GM23338 (cell line): Measurements from ENCODE around the gene SCN2A. TPM values are rescaled to one million over a fixed set of nuclear protein-coding genes. Genes with fewer than 3 reads are reported as not detected.
A peak's percentile ranks its signal among the peaks of the same experiment; 100 is the strongest.

Experiments
- ATAC-seq: fragments of 200-7000 bp; cut with Tn5 transposase; 3 replicates; pipeline ENCODE4 v1.9.1; 2020
- DNase-seq: peaks from one replicate; pipeline ENCODE4 v3.0.0-alpha.2; 2015; ENCODE audit warnings: low spot score
- H2AFZ ChIP-seq: fragments of 200-600 bp; sonication (generic); 2 replicates; pipeline ENCODE4 v1.8.0; 2016; ENCODE audit warnings: antibody characterized with exemption, mild to moderate bottlenecking, moderate library complexity
- H3F3A ChIP-seq: fragments of 200-600 bp; sonication (generic); replicated peaks from 2 replicates; pipeline ENCODE4 v1.8.0; 2017; ENCODE audit warnings: antibody characterized with exemption, mixed run types, low read depth
- H3K27ac ChIP-seq: fragments of 200-600 bp; sonication (generic); 2 replicates; pipeline ENCODE4 v1.6.1; 2016; ENCODE audit warnings: low read depth
- H3K27me3 ChIP-seq: fragments of 200-600 bp; sonication (generic); 2 replicates; pipeline ENCODE4 v1.8.0; 2016; ENCODE audit warnings: mild to moderate bottlenecking, mixed run types, moderate library complexity; ENCODE audit not compliant: insufficient read depth
- H3K36me3 ChIP-seq: fragments of 200-600 bp; sonication (generic); 2 replicates; pipeline ENCODE4 v1.8.0; 2016; ENCODE audit warnings: mild to moderate bottlenecking; ENCODE audit not compliant: insufficient read depth
- H3K4me1 ChIP-seq: fragments of 200-600 bp; sonication (generic); 2 replicates; pipeline ENCODE4 v1.8.0; 2016; ENCODE audit warnings: mild to moderate bottlenecking, moderate library complexity; ENCODE audit not compliant: insufficient read depth
- H3K4me2 ChIP-seq: fragments of 200-600 bp; sonication (generic); 2 replicates; pipeline ENCODE4 v1.7.1; 2017; ENCODE audit warnings: mixed run types
- H3K4me3 ChIP-seq: fragments of 200-600 bp; sonication (generic); 2 replicates; pipeline ENCODE4 v1.6.1; 2016; ENCODE audit warnings: mixed run types
- H3K79me2 ChIP-seq: fragments of 200-600 bp; sonication (generic); replicated peaks from 2 replicates; pipeline ENCODE4 v1.8.0; 2017; ENCODE audit warnings: mild to moderate bottlenecking; ENCODE audit not compliant: insufficient read depth
- H3K9me2 ChIP-seq: fragments of 200-600 bp; sonication (generic); 2 replicates; pipeline ENCODE4 v1.8.0; 2017; ENCODE audit not compliant: insufficient read depth
- H4K20me1 ChIP-seq: fragments of 200-600 bp; sonication (generic); replicated peaks from 2 replicates; pipeline ENCODE4 v1.8.0; 2017; ENCODE audit warnings: mild to moderate bottlenecking; ENCODE audit not compliant: insufficient read depth
- H3K27ac Mint-ChIP-seq: 2 replicates; pipeline ENCODE4 v1.8.0; 2020; ENCODE audit warnings: inconsistent platforms, mild to moderate bottlenecking, moderate library complexity, mixed read lengths
- H3K27me3 Mint-ChIP-seq: 3 replicates; pipeline ENCODE4 v1.8.0; 2022; ENCODE audit warnings: low read depth, mild to moderate bottlenecking, moderate library complexity, mixed read lengths, inconsistent platforms; ENCODE audit not compliant: insufficient read depth, poor library complexity
- H3K36me3 Mint-ChIP-seq: 3 replicates; pipeline ENCODE4 v1.8.0; 2021; ENCODE audit warnings: low read depth, mild to moderate bottlenecking, inconsistent platforms, moderate library complexity, mixed read lengths
- H3K4me1 Mint-ChIP-seq: 3 replicates; pipeline ENCODE4 v1.8.0; 2020; ENCODE audit warnings: mild to moderate bottlenecking, inconsistent platforms, mixed read lengths
- H3K4me3 Mint-ChIP-seq: 3 replicates; pipeline ENCODE4 v1.8.0; 2021; ENCODE audit warnings: moderate library complexity, mild to moderate bottlenecking, inconsistent platforms, mixed read lengths
- H3K9me3 Mint-ChIP-seq: 3 replicates; pipeline ENCODE4 v1.8.0; 2020; ENCODE audit warnings: moderate library complexity, mild to moderate bottlenecking, inconsistent platforms, mixed read lengths
- CREB1 ChIP-seq: fragments of 250-450 bp; sonication (Bioruptor Pico); IDR thresholded peaks from 2 replicates; pipeline ENCODE4 v1.5.0; 2020; ENCODE audit warnings: low read depth, mild to moderate bottlenecking, moderate library complexity
- CTCF ChIP-seq, 2 experiments: fragments of 200-600 bp in 1 of 2; sonication (generic) in 1 of 2; conservative IDR thresholded peaks; 2 replicates each; pipeline versions ENCODE4 v1.5.1 to v1.6.1; 2016 to 2017; ENCODE audit warnings: antibody characterized with exemption in 2 of 2, low read depth in 2 of 2, mild to moderate bottlenecking in 2 of 2, moderate library complexity in 1 of 2
- EZH2 ChIP-seq: fragments of 200-600 bp; sonication (generic); IDR thresholded peaks from one replicate; pipeline ENCODE4 v1.8.0; 2017; ENCODE audit warnings: antibody characterized with exemption, mild to moderate bottlenecking, low read depth; ENCODE audit not compliant: unreplicated experiment
- EZH2phosphoT487 ChIP-seq: fragments of 200-600 bp; sonication (generic); IDR thresholded peaks from one replicate; pipeline ENCODE4 v1.8.1; 2018; ENCODE audit warnings: antibody characterized with exemption; ENCODE audit not compliant: unreplicated experiment
- STAT1 ChIP-seq: IDR thresholded peaks from one replicate; pipeline ENCODE4 v1.6.1; 2016; ENCODE audit warnings: antibody characterized with exemption; ENCODE audit not compliant: unreplicated experiment
- ZNF114 ChIP-seq: fragments of 250-450 bp; sonication (Bioruptor Pico); IDR thresholded peaks from 2 replicates; pipeline ENCODE4 v1.5.0; 2020; ENCODE audit warnings: mild to moderate bottlenecking, moderate library complexity
- ZNF331 ChIP-seq: fragments of 250-450 bp; sonication (Bioruptor Pico); IDR thresholded peaks from 2 replicates; pipeline ENCODE4 v1.5.0; 2020; ENCODE audit warnings: low read depth, mild to moderate bottlenecking, moderate library complexity
- ZNF462 ChIP-seq: fragments of 250-450 bp; sonication (Bioruptor Pico); IDR thresholded peaks from 2 replicates; pipeline ENCODE4 v1.5.0; 2020; ENCODE audit warnings: mild to moderate bottlenecking, moderate library complexity
- polyA plus RNA-seq: library from polyadenylated mRNA; unstranded; fragments of >200 nt; fragmentation: Nextera tagmentation; extraction: Ambion mirVana; gene quantifications from 2 replicates; pipeline ENCODE4 v1.2.1, GENCODE V29; 2016
- total RNA-seq: library from RNA; depleted of rRNA; stranded (reverse); fragments of >200 nt; shearing (Covaris generic); gene quantifications from 2 replicates; pipeline ENCODE4 v1.2.3, GENCODE V29; 2014

SCN2A gene
- total and polyA plus RNA-seq, 2 experiments from 2014 or later = 0.45 to 0.52 TPM

- TF ChIP-seq ZNF462 (CRISPR knock-in tag) (no peak), CTCF (conservative IDR thresholded peaks at IDR 0.05; ENCODE audit: low read depth in 2 of 2) (no peak), STAT1 (no peak), CREB1 (CRISPR knock-in tag) (no peak)
These were observed 38.1 kb downstream of the SCN2A start (continued) for GRCh38 chr2:165277295-165277694.

- no peak overlapping the region for H3K27ac Mint-ChIP-seq
- no peak overlapping the region for H3K4me2 ChIP-seq
- peaks cover 3% of the 10 kb centered on the region; the same call in 2 of the 3 replicates for H3K4me1 Mint-ChIP-seq
- H3K27me3 ChIP-seq = no peaks in the 10 kb centered on the region
- no peak for DNase-seq
- ATAC-seq = no peak
- H3F3A ChIP-seq = no peaks in the 10 kb centered on the region
- no peaks in the 10 kb centered on the region for H3K79me2 ChIP-seq
- TF ChIP-seq STAT1 (no peak), EZH2 (no peak), EZH2phosphoT487 (no peak), ZNF114 (no peak), ZNF331 (CRISPR knock-in tag) (no peak)
- no peaks in the 10 kb centered on the region for H3K27me3 Mint-ChIP-seq
- no peaks in the 10 kb centered on the region for H3K4me1 ChIP-seq
- H3K36me3 Mint-ChIP-seq = no peaks in the 10 kb centered on the region
- H3K9me3 Mint-ChIP-seq = no peaks in the 10 kb centered on the region
- no peak overlapping the region for H3K4me3 Mint-ChIP-seq
- peaks cover 3% of the 10 kb centered on the region for H3K9me2 ChIP-seq
- H2AFZ ChIP-seq = peak overlapping the region; percentile 15; the same call in 1 of the 2 replicates
- H3K27ac ChIP-seq = no peak overlapping the region
- H3K36me3 ChIP-seq = no peaks in the 10 kb centered on the region
- no peaks in the 10 kb centered on the region for H4K20me1 ChIP-seq
- no peak overlapping the region for H3K4me3 ChIP-seq
These were observed 38.8 kb downstream of the SCN2A start for GRCh38 chr2:165277860-165278656.
